HUES6 (cell line): ENCODE results near the gene SKAP1.
"Not testable (repeated sequence)": the region's sequence is repeated elsewhere in the genome, so short reads cannot be mapped to it uniquely, and the experiment has no call there.

Experiments used
- H3K27ac ChIP-seq: 2 replicates; pipeline ENCODE4 v1.7.0; 2013; ENCODE audit warnings: low read depth, mild to moderate bottlenecking, low read length, inconsistent platforms
- H3K27me3 ChIP-seq: 2 replicates; pipeline ENCODE4 v1.6.1; 2013; ENCODE audit warnings: low read length; ENCODE audit not compliant: control insufficient read depth, insufficient read depth
- H3K36me3 ChIP-seq: 2 replicates; pipeline ENCODE4 v1.6.1; 2013; ENCODE audit warnings: low read length; ENCODE audit not compliant: control insufficient read depth, insufficient read depth
- H3K4me1 ChIP-seq: 2 replicates; pipeline ENCODE4 v1.6.1; 2013; ENCODE audit warnings: low read length; ENCODE audit not compliant: control insufficient read depth, insufficient read depth
- H3K4me3 ChIP-seq: 2 replicates; pipeline ENCODE4 v1.5.1; 2013; ENCODE audit warnings: low read depth, low read length
- H3K9ac ChIP-seq: one replicate; pipeline ENCODE4 v1.6.1; 2013; ENCODE audit warnings: mild to moderate bottlenecking, low read length
- H3K9me3 ChIP-seq: 2 replicates; pipeline ENCODE4 v1.6.1; 2013; ENCODE audit warnings: low read depth, low read length; ENCODE audit not compliant: control insufficient read depth, insufficient read depth

SKAP1 gene

GRCh38 chr17:48363161-48363560, 66.9 kb downstream of the SKAP1 start:
- no peak overlapping the region for H3K27ac ChIP-seq
- peaks cover 7% of the 10 kb centered on the region for H3K27me3 ChIP-seq
- H3K4me3 ChIP-seq, result no peak overlapping the region
- H3K4me1 ChIP-seq, result no peaks in the 10 kb centered on the region
- no peaks in the 10 kb centered on the region for H3K36me3 ChIP-seq
- H3K9me3 ChIP-seq, result no peaks in the 10 kb centered on the region
- H3K9ac ChIP-seq, result no peak overlapping the region

DNA sequence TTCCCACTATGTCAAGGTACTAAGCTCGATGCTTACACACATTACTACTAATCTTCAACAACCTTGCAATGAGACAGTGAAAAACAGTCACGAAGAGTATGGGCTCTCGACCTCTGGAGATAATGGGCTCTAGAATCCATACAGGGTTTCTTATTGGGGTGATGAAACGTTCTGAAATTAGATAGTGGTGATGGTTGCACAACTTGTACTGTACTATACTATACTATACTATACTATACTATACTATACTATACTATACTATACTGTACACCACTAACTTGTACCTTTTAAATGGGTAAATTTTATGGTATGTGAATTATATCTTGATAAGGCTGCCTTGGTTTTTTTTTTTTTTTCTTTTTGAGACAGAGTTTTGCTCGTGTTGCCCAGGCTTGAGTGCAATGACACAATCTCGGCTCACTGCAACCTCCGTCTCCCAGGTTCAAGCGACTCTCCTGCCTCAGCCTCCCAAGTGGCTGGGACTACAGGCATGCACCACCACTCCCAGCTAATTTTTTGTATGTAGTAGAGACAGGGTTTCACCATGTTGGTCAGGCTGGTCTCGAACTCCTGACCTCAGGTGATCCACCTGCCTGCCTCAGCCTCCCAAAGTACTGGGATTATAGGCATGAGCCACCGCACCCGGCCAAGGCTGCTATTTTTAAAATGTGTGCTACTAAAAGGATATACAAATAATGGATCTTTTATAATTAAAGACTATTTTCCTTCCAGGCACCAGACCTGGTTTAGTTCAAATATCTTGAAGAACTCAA, 69.0 kb downstream of the SKAP1 start:
- not testable (repeated sequence) for H3K4me1 ChIP-seq, H3K9me3 ChIP-seq, H3K9ac ChIP-seq, H3K4me3 ChIP-seq, H3K27ac ChIP-seq, H3K27me3 ChIP-seq, H3K36me3 ChIP-seq

DNA sequence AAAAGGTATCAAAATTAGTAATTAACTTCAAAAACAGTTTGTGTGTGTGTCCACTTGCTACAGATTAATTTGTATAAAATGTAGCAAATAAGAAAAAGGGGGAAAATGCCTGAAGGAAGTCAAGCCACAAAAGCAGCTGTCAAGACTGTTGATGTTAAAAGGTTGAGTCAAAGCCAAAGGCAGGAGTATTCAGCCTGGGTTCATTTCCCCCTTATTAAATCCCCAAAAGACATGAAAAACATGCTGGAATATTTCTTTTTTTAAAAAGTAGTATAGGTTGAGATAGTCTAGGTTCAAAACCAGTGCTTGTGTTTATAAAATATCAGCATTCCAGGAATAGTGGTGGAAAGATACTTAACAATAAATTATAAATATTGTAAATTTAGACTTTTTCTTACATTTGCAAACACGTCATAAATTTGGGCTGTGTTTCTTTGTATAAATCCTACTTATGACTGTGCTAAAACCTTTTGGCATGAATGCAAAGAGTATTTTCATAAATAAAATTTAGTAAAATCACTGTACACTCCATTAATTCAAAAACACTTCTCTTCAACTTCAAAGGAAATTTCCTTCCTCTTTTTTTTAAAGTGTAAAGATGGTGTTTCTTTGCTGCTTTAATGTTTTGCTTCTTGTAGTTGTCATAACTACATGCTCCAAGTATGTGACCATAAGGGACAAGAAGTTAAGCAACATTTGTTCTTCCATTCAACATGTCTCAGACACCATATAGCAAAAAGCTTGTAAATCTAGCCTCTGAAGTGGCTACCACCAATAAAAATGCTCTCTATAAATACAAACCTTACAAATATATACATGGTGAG, 72.0 kb downstream of the SKAP1 start:
- Histone ChIP-seq H3K27ac (no peak overlapping the region), H3K4me1 (no peaks in the 10 kb centered on the region), H3K9ac (no peak overlapping the region), H3K9me3 (no peaks in the 10 kb centered on the region), H3K4me3 (no peak overlapping the region), H3K36me3 (no peaks in the 10 kb centered on the region), H3K27me3 (no peaks in the 10 kb centered on the region; the same call in 1 of the 2 replicates)

DNA sequence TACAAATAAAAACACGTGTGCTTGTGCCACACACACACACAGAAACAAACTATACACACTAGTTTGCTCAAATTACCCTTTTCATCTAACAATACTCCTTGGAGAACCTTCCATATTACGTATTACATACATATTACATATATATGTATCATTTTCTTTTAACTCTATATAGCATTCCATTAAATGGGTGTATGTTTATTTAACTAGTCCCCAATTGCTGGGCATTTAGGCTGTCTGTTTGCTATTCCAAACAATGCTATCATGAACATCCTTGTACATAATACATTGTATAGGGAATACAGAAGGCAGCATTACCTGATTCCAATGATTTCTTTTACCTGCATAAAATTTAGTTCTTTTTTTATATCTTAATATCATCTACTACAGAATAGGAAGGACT, 73.1 kb downstream of the SKAP1 start:
- no peaks in the 10 kb centered on the region; the same call in 1 of the 2 replicates for H3K27me3 ChIP-seq
- no peak overlapping the region for H3K27ac ChIP-seq
- H3K4me3 ChIP-seq, result no peak overlapping the region
- H3K9me3 ChIP-seq, result no peaks in the 10 kb centered on the region
- no peaks in the 10 kb centered on the region for H3K36me3 ChIP-seq
- H3K9ac ChIP-seq, result no peak overlapping the region
- H3K4me1 ChIP-seq, result no peaks in the 10 kb centered on the region

DNA sequence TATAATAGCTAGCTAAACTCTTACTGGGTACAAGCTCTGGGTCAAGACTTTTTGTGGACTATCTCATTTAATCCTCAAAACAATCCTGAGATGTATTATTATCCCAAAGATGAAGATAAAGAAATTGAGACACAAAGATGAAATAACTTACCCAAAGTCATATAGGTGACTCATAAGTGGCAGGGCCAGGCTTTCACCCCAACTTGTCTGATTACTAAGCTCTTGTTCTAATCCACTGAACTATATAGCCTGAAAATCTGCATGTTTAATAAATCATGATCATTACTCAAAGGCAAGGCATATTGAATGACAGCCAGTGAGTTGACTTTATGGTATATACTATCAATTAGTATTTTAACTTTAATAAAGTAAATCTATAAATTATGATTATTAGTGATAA, 77.4 kb downstream of the SKAP1 start:
- Histone ChIP-seq H3K4me1 (no peaks in the 10 kb centered on the region), H3K36me3 (no peaks in the 10 kb centered on the region), H3K27me3 (peaks cover 4% of the 10 kb centered on the region; the same call in 1 of the 2 replicates), H3K9me3 (no peaks in the 10 kb centered on the region), H3K27ac (no peak overlapping the region), H3K9ac (no peak overlapping the region), H3K4me3 (no peak overlapping the region)

DNA sequence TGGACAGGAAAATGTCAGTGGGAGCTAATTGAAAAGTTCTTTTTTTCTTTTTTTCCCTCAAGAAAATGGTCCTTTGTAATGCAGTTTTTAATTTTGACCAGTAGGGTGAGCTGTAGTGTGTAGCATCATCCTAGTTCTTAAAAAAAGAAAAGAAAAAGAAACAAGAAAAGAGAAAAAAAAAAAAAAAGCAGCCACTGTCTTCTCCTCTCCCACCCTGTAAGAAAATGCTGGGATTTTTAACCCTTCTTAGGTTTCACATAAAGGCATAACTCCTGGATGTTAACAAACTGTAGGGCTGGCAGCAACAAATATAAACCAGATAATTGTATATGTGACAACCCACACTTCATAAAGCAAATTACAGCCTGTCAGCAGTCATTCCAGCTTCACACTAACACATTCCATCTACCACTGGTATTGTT, 78.1 kb downstream of the SKAP1 start:
- no peak overlapping the region for H3K9ac ChIP-seq
- no peaks in the 10 kb centered on the region for H3K36me3 ChIP-seq
- H3K27me3 ChIP-seq, result peaks cover 4% of the 10 kb centered on the region; the same call in 1 of the 2 replicates
- no peak overlapping the region for H3K27ac ChIP-seq
- no peaks in the 10 kb centered on the region for H3K9me3 ChIP-seq
- H3K4me1 ChIP-seq, result no peaks in the 10 kb centered on the region
- no peak overlapping the region for H3K4me3 ChIP-seq

GRCh38 chr17:48348352-48348751, 81.7 kb downstream of the SKAP1 start:
- no peak overlapping the region for H3K27ac ChIP-seq
- peaks cover 4% of the 10 kb centered on the region; the same call in 1 of the 2 replicates for H3K27me3 ChIP-seq
- no peak overlapping the region for H3K4me3 ChIP-seq
- H3K9ac ChIP-seq, result no peak overlapping the region
- H3K36me3 ChIP-seq, result no peaks in the 10 kb centered on the region
- H3K4me1 ChIP-seq, result no peaks in the 10 kb centered on the region
- H3K9me3 ChIP-seq, result no peaks in the 10 kb centered on the region

DNA sequence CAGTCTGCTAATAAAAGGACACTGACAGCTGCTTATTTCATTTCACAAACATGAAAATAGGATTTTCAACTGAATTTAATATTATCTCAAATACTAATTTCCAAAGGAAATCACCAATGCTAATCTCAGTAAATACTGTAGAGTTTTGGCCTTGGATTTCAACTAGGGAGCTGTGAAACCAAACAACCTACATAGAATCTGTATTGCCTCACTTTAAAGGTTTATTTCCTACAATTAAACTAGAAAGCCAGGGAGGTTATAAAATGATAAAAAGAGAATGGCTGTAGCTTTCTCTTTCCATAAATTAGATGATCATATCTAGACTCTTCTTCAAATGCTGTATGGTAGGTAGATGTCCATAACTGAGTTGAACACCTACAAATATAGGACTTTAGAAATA, 82.8 kb downstream of the SKAP1 start:
- Histone ChIP-seq H3K9me3 (no peaks in the 10 kb centered on the region), H3K4me1 (no peaks in the 10 kb centered on the region), H3K27me3 (peaks cover 4% of the 10 kb centered on the region; the same call in 1 of the 2 replicates), H3K4me3 (no peak overlapping the region), H3K9ac (no peak overlapping the region), H3K27ac (no peak overlapping the region), H3K36me3 (no peaks in the 10 kb centered on the region)

DNA sequence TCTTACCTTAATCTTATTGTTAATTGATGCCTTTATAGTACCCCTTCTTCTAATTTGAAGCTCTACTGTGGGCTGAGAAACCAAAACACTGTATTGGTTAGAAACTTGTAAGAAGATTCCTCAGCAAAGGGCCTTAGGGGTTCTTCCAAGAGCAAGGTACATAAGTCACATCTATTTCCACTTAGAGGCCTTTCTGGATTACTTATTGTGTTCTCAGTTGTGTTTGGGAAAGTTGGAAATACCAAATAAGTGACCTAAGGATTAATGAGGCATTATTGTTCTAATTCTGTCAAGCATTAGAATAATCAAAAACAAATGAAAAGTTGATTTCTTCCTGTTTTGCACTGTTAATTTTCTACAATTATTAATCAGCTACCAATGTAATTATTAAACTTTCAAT, 85.8 kb downstream of the SKAP1 start:
- no peak overlapping the region for H3K4me3 ChIP-seq
- no peaks in the 10 kb centered on the region for H3K36me3 ChIP-seq
- H3K9me3 ChIP-seq, result no peaks in the 10 kb centered on the region
- no peak overlapping the region for H3K9ac ChIP-seq
- no peaks in the 10 kb centered on the region for H3K4me1 ChIP-seq
- no peak overlapping the region for H3K27ac ChIP-seq
- H3K27me3 ChIP-seq, result peaks cover 3% of the 10 kb centered on the region; the same call in 1 of the 2 replicates

- Histone ChIP-seq H3K27ac (no peak overlapping the region), H3K9ac (no peak overlapping the region), H3K36me3 (no peaks in the 10 kb centered on the region), H3K4me1 (no peaks in the 10 kb centered on the region), H3K4me3 (no peak overlapping the region), H3K27me3 (peaks cover 24% of the 10 kb centered on the region), H3K9me3 (no peaks in the 10 kb centered on the region)
Measured at GRCh38 chr17:48340916-48341315, 89.1 kb downstream of the SKAP1 start.

GRCh38 chr17:48338720-48339119, 91.3 kb downstream of the SKAP1 start:
- Histone ChIP-seq H3K4me1 (no peaks in the 10 kb centered on the region), H3K9ac (no peak overlapping the region), H3K36me3 (no peaks in the 10 kb centered on the region), H3K27me3 (peaks cover 24% of the 10 kb centered on the region), H3K9me3 (no peaks in the 10 kb centered on the region), H3K4me3 (no peak overlapping the region), H3K27ac (no peak overlapping the region)
